Neural cell (in vitro differentiated cells): ENCODE data around the gene AMIGO3.

Experiments used
- EP300 ChIP-seq: fragments of 450-650 bp; conservative IDR thresholded peaks from 2 replicates; pipeline ENCODE4 v1.6.1; 2014; ENCODE audit warnings: antibody characterized with exemption, mild to moderate bottlenecking, moderate library complexity; ENCODE audit not compliant: poor library complexity, severe bottlenecking
- MXI1 ChIP-seq: fragments of 450-650 bp; conservative IDR thresholded peaks from 2 replicates; pipeline ENCODE4 v1.6.1; 2014; ENCODE audit warnings: antibody characterized with exemption, mild to moderate bottlenecking; ENCODE audit not compliant: poor library complexity, severe bottlenecking
- RAD21 ChIP-seq: fragments of 450-650 bp; conservative IDR thresholded peaks from 2 replicates; pipeline ENCODE4 v1.6.1; 2014; ENCODE audit warnings: antibody characterized with exemption, mild to moderate bottlenecking, moderate library complexity

- TF ChIP-seq MXI1 = no peak
- no peak for TF ChIP-seq RAD21
- no peak for TF ChIP-seq EP300
These were observed 1.5 kb upstream of the AMIGO3 start for GRCh38 chr3:49720855-49721595.
